LNCAP (cell line): ENCODE measurements around the gene CELA1.

ENCODE experiments used
- CTCF ChIP-seq: fragments of 450-650 bp; IDR thresholded peaks from 2 replicates; pipeline ENCODE4 v1.5.1; 2017; ENCODE audit warnings: mild to moderate bottlenecking

CELA1 gene

GRCh38 chr12:51362747-51363342 is 16.4 kb upstream of the CELA1 start:
- no peak for TF ChIP-seq CTCF

GRCh38 chr12:51362307-51362706 is 15.8 kb upstream of the CELA1 start:
- no peak for TF ChIP-seq CTCF

- no peak for TF ChIP-seq CTCF
These were observed 14.9 kb upstream of the CELA1 start for GRCh38 chr12:51361161-51362016.

- no peak for TF ChIP-seq CTCF
These were observed 13.8 kb upstream of the CELA1 start for GRCh38 chr12:51360315-51360714.

- TF ChIP-seq CTCF: no peak
These were observed 13.4 kb upstream of the CELA1 start for GRCh38 chr12:51359851-51360250.

GRCh38 chr12:51358496-51358895 is 12.0 kb upstream of the CELA1 start:
- TF ChIP-seq CTCF: no peak

- TF ChIP-seq CTCF: no peak
These were observed 11.0 kb upstream of the CELA1 start for GRCh38 chr12:51357374-51358047.
